Endothelial cell of umbilical vein (primary cell): ENCODE results near the gene CCT8. TPM values are rescaled to one million over a fixed set of nuclear protein-coding genes. Genes with fewer than 3 reads are reported as not detected.

Experiments
- BruUV-seq: library from RNA; stranded (reverse); fragments of 400-500 nt; replicated peaks from 2 replicates; lab custom pipeline; 2021; lab: Mats Ljungman, UMichigan
- CTCF ChIA-PET: fragments of 300-600, 350-600 bp; sonication (Branson Sonifier 250); formaldehyde crosslinking; loops from one replicate; lab custom pipeline; 2021; ENCODE audit warnings: antibody characterized with exemption, inconsistent platforms; lab: Charles Lee
- POLR2A ChIA-PET: fragments of 300-600, 350-600 bp; sonication (Branson Sonifier 250); formaldehyde crosslinking; loops from one replicate; lab custom pipeline; 2021; ENCODE audit warnings: antibody characterized with exemption, inconsistent platforms; lab: Charles Lee
- DNase-seq: peaks from one replicate; pipeline ENCODE4 v3.0.0-alpha.2; 2011; ENCODE audit warnings: low read depth, low spot score
- FAIRE-seq: peaks from 2 replicates; lab custom pipeline; 2011; peaks lifted over from hg19 to GRCh38; lab: Jason Lieb, UNC
- H2AFZ ChIP-seq: 2 replicates; pipeline ENCODE4 v1.6.0; 2012; ENCODE audit warnings: low read depth, low read length, control low read depth, inconsistent platforms
- H3K27ac ChIP-seq: 2 replicates; pipeline ENCODE4 v1.5.1; 2011; ENCODE audit warnings: low read depth, mild to moderate bottlenecking, control low read depth, low read length, moderate library complexity; ENCODE audit not compliant: insufficient read depth
- H3K27me3 ChIP-seq, 2 experiments: 2 replicates each; pipeline versions ENCODE4 v1.6.0 to v1.6.1; 2011; ENCODE audit warnings: low read length in 2 of 2, mixed read lengths in 1 of 2; ENCODE audit not compliant: control insufficient read depth in 2 of 2, insufficient read depth in 2 of 2
- H3K36me3 ChIP-seq, 2 experiments: 2 replicates in 1 of 2; 3 replicates in 1 of 2; pipeline ENCODE4 v1.5.1; 2011; ENCODE audit warnings: low read length in 2 of 2, mild to moderate bottlenecking in 1 of 2, moderate library complexity in 1 of 2; ENCODE audit not compliant: control insufficient read depth in 2 of 2, insufficient read depth in 2 of 2; ENCODE audit errors: extremely low read depth in 1 of 2
- H3K4me1 ChIP-seq: 3 replicates; pipeline ENCODE4 v1.5.1; 2011; ENCODE audit warnings: mild to moderate bottlenecking, low read length; ENCODE audit not compliant: control insufficient read depth, insufficient read depth; ENCODE audit errors: extremely low read depth
- H3K4me2 ChIP-seq: 2 replicates; pipeline ENCODE4 v1.6.1; 2011; ENCODE audit warnings: low read length, control low read depth, mixed read lengths; ENCODE audit not compliant: insufficient read depth
- H3K4me3 ChIP-seq, 3 experiments: fragments of 200-600 bp in 1 of 3; sonication (generic), shearing (Covaris generic) in 1 of 3; replicated peaks in 1 of 3; 2 replicates each; pipeline ENCODE4 v1.5.1; 2011 to 2016; ENCODE audit warnings: control low read depth in 3 of 3, low read length in 3 of 3, mild to moderate bottlenecking in 2 of 3, inconsistent platforms in 1 of 3, low read depth in 1 of 3, moderate library complexity in 1 of 3; ENCODE audit not compliant: insufficient read depth in 1 of 3
- H3K79me2 ChIP-seq: 2 replicates; pipeline ENCODE4 v1.6.0; 2012; ENCODE audit warnings: low read length, inconsistent platforms; ENCODE audit not compliant: control insufficient read depth, insufficient read depth
- H3K9ac ChIP-seq: replicated peaks from 2 replicates; pipeline ENCODE3; 2011; ENCODE audit warnings: low read length, control low read depth; ENCODE audit not compliant: insufficient read depth; ENCODE audit errors: extremely low read depth
- H3K9me1 ChIP-seq: replicated peaks from 3 replicates; pipeline ENCODE4 v1.6.0; 2011; ENCODE audit warnings: mild to moderate bottlenecking, low read length; ENCODE audit not compliant: control insufficient read depth, insufficient read depth; ENCODE audit errors: extremely low read depth
- H3K9me3 ChIP-seq: replicated peaks from 2 replicates; pipeline ENCODE4 v1.5.1; 2012; ENCODE audit warnings: low read length, inconsistent platforms; ENCODE audit not compliant: control insufficient read depth, insufficient read depth
- H4K20me1 ChIP-seq: replicated peaks from 2 replicates; pipeline ENCODE3; 2011; ENCODE audit warnings: mild to moderate bottlenecking, low read length; ENCODE audit not compliant: control insufficient read depth, insufficient read depth; ENCODE audit errors: extremely low read depth
- EZH2 ChIP-seq: IDR thresholded peaks from 2 replicates; pipeline ENCODE4 v1.6.1; 2012; ENCODE audit warnings: borderline replicate concordance, low read depth, mild to moderate bottlenecking, moderate library complexity, low read length, inconsistent platforms; ENCODE audit not compliant: severe bottlenecking
- FOS ChIP-seq: IDR thresholded peaks from 2 replicates; pipeline ENCODE4 v1.6.1; 2011; ENCODE audit warnings: mild to moderate bottlenecking, low read length, moderate library complexity, borderline replicate concordance; ENCODE audit not compliant: insufficient read depth
- GATA2 ChIP-seq: IDR thresholded peaks from 2 replicates; pipeline ENCODE4 v1.7.0; 2011; ENCODE audit warnings: low read depth, mild to moderate bottlenecking, moderate library complexity, mixed read lengths, low read length; ENCODE audit not compliant: insufficient read length, insufficient read depth
- JUN ChIP-seq: IDR thresholded peaks from 2 replicates; pipeline ENCODE4 v1.6.1; 2011; ENCODE audit warnings: borderline replicate concordance, low read depth; ENCODE audit not compliant: insufficient read length, insufficient read depth
- MYC ChIP-seq: IDR thresholded peaks from one replicate; pipeline ENCODE4 v1.6.1; 2011; ENCODE audit warnings: mild to moderate bottlenecking, low read depth, low read length
- POLR2A ChIP-seq: IDR thresholded peaks from 2 replicates; pipeline ENCODE4 v1.6.1; 2012; ENCODE audit warnings: low read depth, mild to moderate bottlenecking, control low read depth, low read length
- POLR2AphosphoS5 ChIP-seq: IDR thresholded peaks from 2 replicates; pipeline ENCODE4 v1.6.1; 2012; ENCODE audit warnings: low read depth, mild to moderate bottlenecking, control low read depth, low read length, moderate library complexity; ENCODE audit not compliant: insufficient read depth
- dilution Hi-C: fragments of 300-500 bp; cut with MboI; formaldehyde crosslinking; loops from one replicate; pipeline ENCODE4 v1.15.0; 2019; ENCODE audit warnings: low sequenced_read_pairs; ENCODE audit not compliant: extremely low pct_ligation_motif_present
- intact Hi-C: fragments of 100-400 bp; cut with micrococcal nuclease; formaldehyde crosslinking; loops from one replicate; pipeline ENCODE4 v1.10.0; 2022
- polyA plus RNA-seq, 4 experiments: library from polyadenylated mRNA; depleted of rRNA in 3 of 4; stranded (reverse) in 3 of 4; unstranded in 1 of 4; fragments of >200 nt; gene quantifications; 2 replicates each; pipeline versions ENCODE4 v1.2.1 to v1.2.3, GENCODE V29; 2011 to 2012; ENCODE audit warnings: missing spikeins in 1 of 4
- total RNA-seq: library from RNA; stranded (reverse); gene quantifications from 2 replicates; pipeline ENCODE4 v1.2.3, GENCODE V29; 2021
- TF ChIP-seq, protein P1 (sequence below), 2 donors: IDR thresholded peaks; 1 replicate in 1 of 2; 2 replicates in 1 of 2; pipeline ENCODE4 v1.5.1; 2011; ENCODE audit warnings: low read length in 2 of 2, mild to moderate bottlenecking in 2 of 2, moderate library complexity in 2 of 2, control low read depth in 1 of 2, inconsistent platforms in 1 of 2, low read depth in 1 of 2; ENCODE audit not compliant: insufficient read depth in 1 of 2; ENCODE audit errors: extremely low read depth in 1 of 2
- TF ChIP-seq, protein P2 (sequence below): IDR thresholded peaks from 2 replicates; pipeline ENCODE4 v1.6.1; 2011; ENCODE audit not compliant: insufficient read depth, insufficient read length

The CCT8 gene
- total and polyA plus RNA-seq, 2 donors (not counting 3 experiments of a cell fraction or from before 2014, with no cell fraction given) = 102 to 212 TPM

DNA sequence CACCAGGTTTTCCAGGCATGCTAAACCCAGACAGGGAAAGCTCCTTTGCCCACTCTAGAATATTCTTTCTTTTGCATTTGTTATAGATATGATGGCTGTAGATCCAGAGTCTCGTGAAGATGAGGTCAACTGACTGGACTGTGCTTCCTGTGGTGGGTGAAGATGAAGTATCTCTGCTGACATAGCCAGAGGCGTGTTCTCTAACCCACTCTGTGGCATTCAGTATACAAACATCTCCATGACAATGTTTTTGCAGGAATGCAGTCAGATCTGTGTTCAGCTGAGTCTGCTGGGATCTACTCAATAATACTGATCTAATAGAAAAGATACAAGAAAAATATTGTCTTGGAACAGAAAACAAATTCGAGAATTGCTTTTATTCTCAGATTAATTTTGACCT lies 65.6 kb downstream of the CCT8 start:
- Histone ChIP-seq H3K4me1 (peaks cover 4% of the 10 kb centered on the region), H3K36me3 (peaks cover 6 to 10% of the 10 kb centered on the region in 2 experiments), H3K27ac (no peak overlapping the region), H3K27me3 (no peaks in the 10 kb centered on the region), H2AFZ (no peak overlapping the region), H3K9me1 (no peaks in the 10 kb centered on the region), H3K4me2 (no peak overlapping the region), H4K20me1 (no peaks in the 10 kb centered on the region), H3K9ac (no peak overlapping the region), H3K9me3 (no peaks in the 10 kb centered on the region), H3K4me3 (no peak overlapping the region), H3K79me2 (no peaks in the 10 kb centered on the region)
- CTCF ChIA-PET = no interaction called here
- FAIRE-seq (no peak), DNase-seq (no peak)
- dilution Hi-C loops = no loop called here
- BruUV-seq = no TSS peak
- POLR2A ChIA-PET = no interaction called here
- TF ChIP-seq MYC = no peak
- no peak for TF ChIP-seq POLR2A
- TF ChIP-seq GATA2 = no peak
- TF ChIP-seq POLR2AphosphoS5 = no peak
- TF ChIP-seq EZH2 = no peak
- TF ChIP-seq, protein P1, sequence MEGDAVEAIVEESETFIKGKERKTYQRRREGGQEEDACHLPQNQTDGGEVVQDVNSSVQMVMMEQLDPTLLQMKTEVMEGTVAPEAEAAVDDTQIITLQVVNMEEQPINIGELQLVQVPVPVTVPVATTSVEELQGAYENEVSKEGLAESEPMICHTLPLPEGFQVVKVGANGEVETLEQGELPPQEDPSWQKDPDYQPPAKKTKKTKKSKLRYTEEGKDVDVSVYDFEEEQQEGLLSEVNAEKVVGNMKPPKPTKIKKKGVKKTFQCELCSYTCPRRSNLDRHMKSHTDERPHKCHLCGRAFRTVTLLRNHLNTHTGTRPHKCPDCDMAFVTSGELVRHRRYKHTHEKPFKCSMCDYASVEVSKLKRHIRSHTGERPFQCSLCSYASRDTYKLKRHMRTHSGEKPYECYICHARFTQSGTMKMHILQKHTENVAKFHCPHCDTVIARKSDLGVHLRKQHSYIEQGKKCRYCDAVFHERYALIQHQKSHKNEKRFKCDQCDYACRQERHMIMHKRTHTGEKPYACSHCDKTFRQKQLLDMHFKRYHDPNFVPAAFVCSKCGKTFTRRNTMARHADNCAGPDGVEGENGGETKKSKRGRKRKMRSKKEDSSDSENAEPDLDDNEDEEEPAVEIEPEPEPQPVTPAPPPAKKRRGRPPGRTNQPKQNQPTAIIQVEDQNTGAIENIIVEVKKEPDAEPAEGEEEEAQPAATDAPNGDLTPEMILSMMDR (IDR thresholded peaks at IDR 0.05; ENCODE audit: extremely low read depth in 1 of 2, insufficient read depth in 1 of 2, low read depth in 1 of 2, low read length in 2 of 2) = no peak
- TF ChIP-seq, protein P2, sequence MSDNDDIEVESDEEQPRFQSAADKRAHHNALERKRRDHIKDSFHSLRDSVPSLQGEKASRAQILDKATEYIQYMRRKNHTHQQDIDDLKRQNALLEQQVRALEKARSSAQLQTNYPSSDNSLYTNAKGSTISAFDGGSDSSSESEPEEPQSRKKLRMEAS = no peak
- no peak for TF ChIP-seq FOS
- TF ChIP-seq JUN = no peak
- intact Hi-C loops = no loop called here
